Neuronal stem cell (in vitro differentiated cells): Measurements from ENCODE around the gene GLYAT.

Experiments
- DNase-seq: peaks from one replicate; pipeline ENCODE4 v3.0.0-alpha.2; 2013; ENCODE audit warnings: low spot score
- H2AFZ ChIP-seq: one replicate; pipeline ENCODE4 v1.6.1; 2013; ENCODE audit warnings: mild to moderate bottlenecking, low read length, inconsistent platforms
- H2AK5ac ChIP-seq: 2 replicates; pipeline ENCODE4 v1.6.1; 2013; ENCODE audit warnings: low read depth, mild to moderate bottlenecking, inconsistent platforms, low read length, moderate library complexity, mixed read lengths
- H2BK120ac ChIP-seq: 2 replicates; pipeline ENCODE4 v1.6.1; 2013; ENCODE audit warnings: low read depth, mild to moderate bottlenecking, inconsistent platforms, low read length, moderate library complexity, mixed read lengths
- H2BK12ac ChIP-seq: one replicate; pipeline ENCODE4 v1.6.1; 2013; ENCODE audit warnings: low read length, inconsistent platforms
- H2BK15ac ChIP-seq: 2 replicates; pipeline ENCODE4 v1.6.1; 2013; ENCODE audit warnings: mild to moderate bottlenecking, low read length, inconsistent platforms, mixed read lengths
- H2BK5ac ChIP-seq: one replicate; pipeline ENCODE4 v1.6.1; 2013; ENCODE audit warnings: inconsistent platforms, mild to moderate bottlenecking, low read length, moderate library complexity
- H3K14ac ChIP-seq: one replicate; pipeline ENCODE4 v1.6.1; 2013; ENCODE audit warnings: low read length, inconsistent platforms
- H3K18ac ChIP-seq: 2 replicates; pipeline ENCODE4 v1.6.1; 2013; ENCODE audit warnings: low read length, inconsistent platforms
- H3K23ac ChIP-seq: 2 replicates; pipeline ENCODE4 v1.6.1; 2013; ENCODE audit warnings: low read depth, mild to moderate bottlenecking, mixed read lengths, low read length, inconsistent platforms; ENCODE audit not compliant: poor library complexity
- H3K27ac ChIP-seq: replicated peaks from 3 replicates; pipeline ENCODE4 v1.5.1; 2013; ENCODE audit warnings: low read length, inconsistent platforms
- H3K27me3 ChIP-seq, 3 experiments: 2 replicates each; pipeline ENCODE4 v1.6.1; 2013; ENCODE audit warnings: low read length in 3 of 3, mild to moderate bottlenecking in 2 of 3, inconsistent platforms in 1 of 3, low read depth in 1 of 3, mixed read lengths in 1 of 3, moderate library complexity in 1 of 3; ENCODE audit not compliant: control insufficient read depth in 3 of 3, insufficient read depth in 3 of 3
- H3K36me3 ChIP-seq, 2 donors: replicated peaks in 1 of 2; 2 replicates each; pipeline ENCODE4 v1.6.1; 2013; ENCODE audit warnings: low read length in 2 of 2; ENCODE audit not compliant: control insufficient read depth in 2 of 2, insufficient read depth in 2 of 2
- H3K4ac ChIP-seq: 2 replicates; pipeline ENCODE4 v1.6.1; 2013; ENCODE audit warnings: inconsistent platforms, mild to moderate bottlenecking, low read length, moderate library complexity
- H3K4me1 ChIP-seq, 2 donors: 1 replicate in 1 of 2; 2 replicates in 1 of 2; pipeline ENCODE4 v1.6.1; 2013; ENCODE audit warnings: low read length in 2 of 2, low read depth in 1 of 2; ENCODE audit not compliant: control insufficient read depth in 2 of 2, insufficient read depth in 1 of 2
- H3K4me2 ChIP-seq: one replicate; pipeline ENCODE4 v1.6.1; 2013; ENCODE audit warnings: mild to moderate bottlenecking, low read length, inconsistent platforms; ENCODE audit not compliant: insufficient read depth, poor library complexity, severe bottlenecking
- H3K4me3 ChIP-seq, 2 donors: 2 replicates each; pipeline ENCODE4 v1.5.1; 2013; ENCODE audit warnings: low read length in 2 of 2, mild to moderate bottlenecking in 2 of 2, inconsistent platforms in 1 of 2, moderate library complexity in 1 of 2
- H3K79me1 ChIP-seq: one replicate; pipeline ENCODE4 v1.6.1; 2013; ENCODE audit warnings: low read depth, mild to moderate bottlenecking, inconsistent platforms, low read length, moderate library complexity
- H3K9ac ChIP-seq: one replicate; pipeline ENCODE4 v1.6.1; 2013; ENCODE audit warnings: mild to moderate bottlenecking, low read depth, low read length, inconsistent platforms; ENCODE audit not compliant: poor library complexity
- H3K9me3 ChIP-seq, 2 donors: replicated peaks in 1 of 2; 2 replicates each; pipeline versions ENCODE3 to v1.6.1; 2013; ENCODE audit warnings: low read length in 2 of 2, mild to moderate bottlenecking in 2 of 2, inconsistent platforms in 1 of 2, low read depth in 1 of 2, mixed read lengths in 1 of 2, moderate library complexity in 1 of 2; ENCODE audit not compliant: control insufficient read depth in 2 of 2, insufficient read depth in 1 of 2
- H4K8ac ChIP-seq: one replicate; pipeline ENCODE4 v1.6.1; 2013; ENCODE audit warnings: low read depth, mild to moderate bottlenecking, inconsistent platforms, low read length, moderate library complexity
- H4K91ac ChIP-seq: one replicate; pipeline ENCODE4 v1.6.1; 2013; ENCODE audit warnings: low read length, low read depth, mild to moderate bottlenecking, inconsistent platforms; ENCODE audit not compliant: poor library complexity
- WGBS, 2 donors: extraction: QIAGEN DNeasy Blood & Tissue Kit; methylation state at CpG; one replicate each; pipeline ENCODE4 v1.1.7; 2013; ENCODE audit warnings: missing lambda C conversion rate in 2 of 2, mixed read lengths in 1 of 2; ENCODE audit not compliant: insufficient read length in 2 of 2, insufficient replicate concordance in 1 of 2; ENCODE audit errors: extremely low coverage in 2 of 2; 5-methylcytosine and 5-hydroxymethylcytosine counted together

The GLYAT gene

DNA sequence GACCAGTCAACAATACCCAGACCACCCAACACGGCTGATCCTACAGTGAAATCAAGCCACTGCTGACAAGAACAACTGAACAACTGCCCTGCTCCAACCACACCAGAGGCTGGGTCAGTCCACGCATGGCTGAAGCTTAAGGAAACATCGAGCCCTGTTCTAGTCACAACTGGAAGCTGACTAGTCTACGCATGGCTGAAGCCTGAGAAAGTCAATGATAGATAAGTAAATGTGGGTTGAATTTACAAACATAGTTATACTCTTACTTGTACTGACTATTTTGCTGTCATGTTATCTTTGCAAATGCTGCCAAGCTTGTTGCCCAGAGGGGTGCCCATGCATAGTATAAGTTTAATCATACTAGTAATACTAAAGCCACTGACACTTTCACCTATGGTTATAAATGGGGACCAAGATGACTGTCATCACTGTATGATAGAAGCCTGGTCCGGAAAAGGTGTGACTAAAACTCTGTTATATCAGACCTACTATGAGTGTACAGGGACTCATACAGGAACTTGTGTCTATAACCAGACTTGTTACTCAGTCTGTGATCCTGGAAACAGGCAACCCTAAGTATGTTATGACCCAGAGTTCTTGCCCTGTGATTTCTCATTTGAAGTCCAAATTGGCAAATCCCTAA lies 43.4 kb upstream of the GLYAT start:
- Histone ChIP-seq H2BK120ac (no peak overlapping the region), H3K23ac (no peak overlapping the region), H3K79me1 (no peaks in the 10 kb centered on the region), H2BK5ac (no peak overlapping the region), H2AFZ (no peak overlapping the region), H3K36me3 (no peaks in the 10 kb centered on the region), H3K27ac (no peak overlapping the region), H2BK12ac (no peak overlapping the region), H3K18ac (no peak overlapping the region), H4K91ac (no peak overlapping the region), H3K4me2 (no peak overlapping the region), H2BK15ac (no peak overlapping the region), H4K8ac (no peak overlapping the region), H3K4me1 (no peaks in the 10 kb centered on the region), H3K4ac (no peak overlapping the region), H3K4me3 (no peak overlapping the region), H3K9ac (no peak overlapping the region), H3K14ac (no peak overlapping the region), H3K9me3 (no peaks in the 10 kb centered on the region), H2AK5ac (no peak overlapping the region), H3K27me3 (peaks cover 0 to 4% (median 0%) of the 10 kb centered on the region in 3 experiments)
- DNase-seq: no peak
- no CpG with 5 or more reads among the region's 5 CpGs for WGBS, 2 donors

DNA sequence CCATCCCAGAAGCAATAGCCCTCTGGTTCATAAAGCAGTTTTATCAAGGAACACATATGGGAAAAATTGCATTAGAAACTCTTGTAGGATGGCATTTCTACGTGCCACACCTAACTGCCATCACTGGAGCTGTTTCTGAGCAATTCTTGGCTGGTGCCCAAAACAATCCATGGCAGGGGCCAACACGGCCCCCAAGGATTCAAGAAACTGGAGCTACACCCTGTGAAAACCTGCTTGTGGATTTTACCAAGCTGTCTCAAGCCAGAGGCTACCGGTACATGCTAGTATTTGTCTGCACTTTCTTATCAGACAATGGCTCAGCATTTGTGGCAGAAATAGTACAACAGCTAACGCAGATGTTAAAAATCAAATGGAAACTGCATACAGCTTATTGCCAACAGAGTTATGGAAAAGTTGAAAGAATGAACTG lies 42.4 kb upstream of the GLYAT start:
- H2BK5ac ChIP-seq: no peak overlapping the region
- no peak overlapping the region for H3K4ac ChIP-seq
- no peak overlapping the region for H2AK5ac ChIP-seq
- DNase-seq: no peak
- H3K9me3 ChIP-seq: no peaks in the 10 kb centered on the region
- H3K23ac ChIP-seq: no peak overlapping the region
- no peak overlapping the region for H4K8ac ChIP-seq
- no peaks in the 10 kb centered on the region for H3K4me1 ChIP-seq
- H3K79me1 ChIP-seq: no peaks in the 10 kb centered on the region
- H4K91ac ChIP-seq: no peak overlapping the region
- no CpG with 5 or more reads among the region's 4 CpGs for WGBS, 2 donors
- H3K36me3 ChIP-seq: no peaks in the 10 kb centered on the region
- H2AFZ ChIP-seq: no peak overlapping the region
- peaks cover 0 to 4% (median 0%) of the 10 kb centered on the region in 3 experiments for H3K27me3 ChIP-seq
- H3K4me3 ChIP-seq: no peak overlapping the region
- H3K18ac ChIP-seq: no peak overlapping the region
- H2BK12ac ChIP-seq: no peak overlapping the region
- H3K27ac ChIP-seq: no peak overlapping the region
- H3K9ac ChIP-seq: no peak overlapping the region
- H2BK120ac ChIP-seq: no peak overlapping the region
- H3K14ac ChIP-seq: no peak overlapping the region
- no peak overlapping the region for H2BK15ac ChIP-seq
- no peak overlapping the region for H3K4me2 ChIP-seq

DNA sequence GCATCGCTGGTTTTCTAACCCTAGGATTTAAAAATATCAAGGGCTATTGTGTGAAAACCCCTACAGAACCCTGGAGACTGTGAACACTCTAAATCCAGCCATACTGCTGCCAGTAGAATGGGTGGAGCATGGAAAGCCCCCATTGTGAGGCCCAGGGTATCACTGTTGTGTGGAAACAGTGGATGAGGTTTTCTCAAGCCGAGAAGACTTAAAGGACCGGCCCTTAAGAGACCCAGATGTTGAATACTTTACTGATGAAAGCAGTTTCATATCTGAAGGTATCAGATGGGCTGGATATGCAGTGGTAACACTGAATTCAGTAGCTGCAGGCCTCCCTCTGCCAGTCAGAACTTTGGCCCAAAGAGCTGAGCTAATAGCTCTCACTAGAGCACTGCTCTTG lies 41.6 kb upstream of the GLYAT start:
- Histone ChIP-seq H3K36me3 (no peaks in the 10 kb centered on the region), H2AK5ac (no peak overlapping the region), H2BK12ac (no peak overlapping the region)

GRCh38 chr11:58772329-58773285 lies 40.9 kb upstream of the GLYAT start:
- Histone ChIP-seq H3K9me3 (no peaks in the 10 kb centered on the region), H3K14ac (no peak overlapping the region), H3K4me3 (no peak overlapping the region), H2AFZ (no peak overlapping the region), H2AK5ac (no peak overlapping the region), H3K23ac (no peak overlapping the region), H2BK15ac (no peak overlapping the region), H3K27ac (no peak overlapping the region), H3K27me3 (peaks cover 0 to 13% (median 0%) of the 10 kb centered on the region in 3 experiments), H3K79me1 (no peaks in the 10 kb centered on the region), H3K4ac (no peak overlapping the region), H2BK5ac (no peak overlapping the region), H3K4me1 (no peaks in the 10 kb centered on the region), H3K18ac (no peak overlapping the region), H2BK12ac (no peak overlapping the region), H2BK120ac (no peak overlapping the region), H4K91ac (no peak overlapping the region), H3K36me3 (no peaks in the 10 kb centered on the region), H4K8ac (no peak overlapping the region), H3K9ac (no peak overlapping the region), H3K4me2 (no peak overlapping the region)
- no CpG with 5 or more reads among the region's 5 CpGs for WGBS, 2 donors
- DNase-seq: no peak

More for the DNA sequence above, 41.6 kb upstream of the GLYAT start:
- Histone ChIP-seq H2AFZ (no peak overlapping the region), H4K91ac (no peak overlapping the region), H3K9me3 (no peaks in the 10 kb centered on the region), H3K18ac (no peak overlapping the region), H3K4ac (no peak overlapping the region), H3K27me3 (peaks cover 0 to 9% (median 0%) of the 10 kb centered on the region in 3 experiments), H2BK5ac (no peak overlapping the region), H3K27ac (no peak overlapping the region), H3K4me1 (no peaks in the 10 kb centered on the region), H2BK120ac (no peak overlapping the region), H3K14ac (no peak overlapping the region), H3K9ac (no peak overlapping the region), H3K23ac (no peak overlapping the region), H4K8ac (no peak overlapping the region), H2BK15ac (no peak overlapping the region), H3K79me1 (no peaks in the 10 kb centered on the region), H3K4me2 (no peak overlapping the region), H3K4me3 (no peak overlapping the region)
- no CpG with 5 or more reads among the region's 3 CpGs for WGBS, 2 donors
- DNase-seq: no peak
